Measurements from ENCODE around the gene STAT5A.
"Not testable (repeated sequence)": the region's sequence is repeated elsewhere in the genome, so short reads cannot be mapped to it uniquely, and the experiment has no call there.

STAT5A gene

GRCh38 chr17:42285346-42286050 is 2.8 kb upstream of the STAT5A start:
- DNase-seq (ENCODE audit: low spot score), result no peak

GRCh38 chr17:42286411-42287221 is 1.7 kb upstream of the STAT5A start:
- peak; percentile 30 for DNase-seq (ENCODE audit: low spot score)

GRCh38 chr17:42287305-42287976 is 857 bp upstream of the STAT5A start:
- DNase-seq (ENCODE audit: low spot score), result peak; percentile 43

- peak; percentile 49 for DNase-seq (ENCODE audit: low spot score)
These were observed 709 bp downstream of the STAT5A start for GRCh38 chr17:42288803-42289610.

GRCh38 chr17:42289611-42290181 is 1.4 kb downstream of the STAT5A start:
- peak; percentile 24 for DNase-seq (ENCODE audit: low spot score)

- DNase-seq (ENCODE audit: low spot score), result peak; percentile 27
These were observed 2.3 kb downstream of the STAT5A start for GRCh38 chr17:42290577-42290976.

GRCh38 chr17:42291129-42291528 is 2.8 kb downstream of the STAT5A start:
- no peak for DNase-seq (ENCODE audit: low spot score)

GRCh38 chr17:42294469-42295398 is 6.4 kb downstream of the STAT5A start:
- DNase-seq (ENCODE audit: low spot score), result no peak

- no peak for DNase-seq (ENCODE audit: low spot score)
These were observed 7.7 kb downstream of the STAT5A start for GRCh38 chr17:42296012-42296411.

- DNase-seq (ENCODE audit: low spot score), result not testable (repeated sequence)
These were observed 9.5 kb downstream of the STAT5A start for GRCh38 chr17:42297775-42298174.

GRCh38 chr17:42299361-42299760 is 11.1 kb downstream of the STAT5A start:
- DNase-seq (ENCODE audit: low spot score), result not testable (repeated sequence)

GRCh38 chr17:42299913-42300312 is 11.6 kb downstream of the STAT5A start:
- not testable (repeated sequence) for DNase-seq (ENCODE audit: low spot score)

- DNase-seq (ENCODE audit: low spot score), result no peak
These were observed 12.7 kb downstream of the STAT5A start for GRCh38 chr17:42301022-42301421.

- no peak for DNase-seq (ENCODE audit: low spot score)
These were observed 15.4 kb downstream of the STAT5A start for GRCh38 chr17:42303694-42304093.

GRCh38 chr17:42304187-42305030 is 16.1 kb downstream of the STAT5A start:
- DNase-seq (ENCODE audit: low spot score), result no peak

GRCh38 chr17:42305031-42305330 is 16.7 kb downstream of the STAT5A start:
- DNase-seq (ENCODE audit: low spot score), result not testable (repeated sequence)

GRCh38 chr17:42305543-42306384 is 17.5 kb downstream of the STAT5A start:
- DNase-seq (ENCODE audit: low spot score), result no peak

- DNase-seq (ENCODE audit: low spot score), result no peak
These were observed 18.0 kb downstream of the STAT5A start for GRCh38 chr17:42306385-42306667.

- no peak for DNase-seq (ENCODE audit: low spot score)
These were observed 19.1 kb downstream of the STAT5A start for GRCh38 chr17:42307362-42307927.
